ENCODE data around the gene MC2R. TPM values are rescaled to one million over a fixed set of nuclear protein-coding genes. Genes with fewer than 3 reads are reported as not detected.

The MC2R gene
- total RNA-seq, 4 donors from 2014 or later: not detected

- TF ChIP-seq, protein P1, sequence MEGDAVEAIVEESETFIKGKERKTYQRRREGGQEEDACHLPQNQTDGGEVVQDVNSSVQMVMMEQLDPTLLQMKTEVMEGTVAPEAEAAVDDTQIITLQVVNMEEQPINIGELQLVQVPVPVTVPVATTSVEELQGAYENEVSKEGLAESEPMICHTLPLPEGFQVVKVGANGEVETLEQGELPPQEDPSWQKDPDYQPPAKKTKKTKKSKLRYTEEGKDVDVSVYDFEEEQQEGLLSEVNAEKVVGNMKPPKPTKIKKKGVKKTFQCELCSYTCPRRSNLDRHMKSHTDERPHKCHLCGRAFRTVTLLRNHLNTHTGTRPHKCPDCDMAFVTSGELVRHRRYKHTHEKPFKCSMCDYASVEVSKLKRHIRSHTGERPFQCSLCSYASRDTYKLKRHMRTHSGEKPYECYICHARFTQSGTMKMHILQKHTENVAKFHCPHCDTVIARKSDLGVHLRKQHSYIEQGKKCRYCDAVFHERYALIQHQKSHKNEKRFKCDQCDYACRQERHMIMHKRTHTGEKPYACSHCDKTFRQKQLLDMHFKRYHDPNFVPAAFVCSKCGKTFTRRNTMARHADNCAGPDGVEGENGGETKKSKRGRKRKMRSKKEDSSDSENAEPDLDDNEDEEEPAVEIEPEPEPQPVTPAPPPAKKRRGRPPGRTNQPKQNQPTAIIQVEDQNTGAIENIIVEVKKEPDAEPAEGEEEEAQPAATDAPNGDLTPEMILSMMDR (IDR thresholded peaks at IDR 0.05): no peak
- no peak for TF ChIP-seq POLR2A (IDR thresholded peaks at IDR 0.05)
- intact Hi-C loops (cut with DNase I; ENCODE audit: low total_unique reads): no loop called here
- no peak overlapping the region for H3K4me3 ChIP-seq
- no peaks in the 10 kb centered on the region for H3K36me3 ChIP-seq
- no peak overlapping the region for H3K27ac ChIP-seq
- no peak for DNase-seq
- H3K27me3 ChIP-seq: no peaks in the 10 kb centered on the region
- no peaks in the 10 kb centered on the region for H3K9me3 ChIP-seq
- no peaks in the 10 kb centered on the region for H3K4me1 ChIP-seq
Observed at GRCh38 chr18:13890761-13891361, 24.5 kb downstream of the MC2R start.

GRCh38 chr18:13889671-13890070 lies 25.7 kb downstream of the MC2R start:
- no peaks in the 10 kb centered on the region for H3K9me3 ChIP-seq
- H3K4me1 ChIP-seq: no peaks in the 10 kb centered on the region
- TF ChIP-seq POLR2A (IDR thresholded peaks at IDR 0.05): no peak
- TF ChIP-seq, protein P1 (IDR thresholded peaks at IDR 0.05): no peak
- no peak overlapping the region for H3K4me3 ChIP-seq
- DNase-seq: no peak
- intact Hi-C loops (cut with DNase I; ENCODE audit: low total_unique reads): no loop called here
- H3K36me3 ChIP-seq: no peaks in the 10 kb centered on the region
- H3K27ac ChIP-seq: no peak overlapping the region
- H3K27me3 ChIP-seq: no peaks in the 10 kb centered on the region

- H3K27me3 ChIP-seq: no peaks in the 10 kb centered on the region
- no peaks in the 10 kb centered on the region for H3K4me1 ChIP-seq
- H3K36me3 ChIP-seq: no peaks in the 10 kb centered on the region
- TF ChIP-seq POLR2A (IDR thresholded peaks at IDR 0.05): no peak
- TF ChIP-seq, protein P1 (IDR thresholded peaks at IDR 0.05): no peak
- H3K4me3 ChIP-seq: no peak overlapping the region
- intact Hi-C loops (cut with DNase I; ENCODE audit: low total_unique reads): no loop called here
- no peaks in the 10 kb centered on the region for H3K9me3 ChIP-seq
- H3K27ac ChIP-seq: no peak overlapping the region
- DNase-seq: no peak
Observed at GRCh38 chr18:13888191-13888716, 27.1 kb downstream of the MC2R start.

DNA sequence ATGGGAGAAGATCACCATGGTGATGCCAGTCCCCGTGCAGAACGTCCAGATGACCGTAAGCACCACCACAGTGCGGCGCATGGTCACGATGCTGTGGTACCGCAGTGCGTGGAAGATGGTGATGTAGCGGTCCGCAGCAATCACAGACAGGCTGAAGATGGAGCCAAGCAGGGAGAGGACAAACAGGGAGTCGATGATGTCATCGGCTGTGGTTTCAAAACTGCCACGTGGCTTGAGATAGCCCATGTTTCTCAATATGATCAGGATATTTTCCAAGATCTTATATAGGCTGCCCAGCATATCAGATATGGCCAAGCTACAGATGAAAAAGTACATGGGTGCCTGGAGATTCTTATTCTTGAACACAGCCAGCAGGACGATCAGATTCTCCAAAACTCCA lies 30.3 kb downstream of the MC2R start:
- H3K9me3 ChIP-seq: no peaks in the 10 kb centered on the region
- no peaks in the 10 kb centered on the region for H3K4me1 ChIP-seq
- no peak overlapping the region for H3K4me3 ChIP-seq
- H3K36me3 ChIP-seq: no peaks in the 10 kb centered on the region
- DNase-seq: no peak
- no peak overlapping the region for H3K27ac ChIP-seq
- H3K27me3 ChIP-seq: no peaks in the 10 kb centered on the region
- intact Hi-C loops (cut with DNase I; ENCODE audit: low total_unique reads): no loop called here
- TF ChIP-seq, protein P1 (IDR thresholded peaks at IDR 0.05): no peak
- TF ChIP-seq POLR2A (IDR thresholded peaks at IDR 0.05): no peak

DNA sequence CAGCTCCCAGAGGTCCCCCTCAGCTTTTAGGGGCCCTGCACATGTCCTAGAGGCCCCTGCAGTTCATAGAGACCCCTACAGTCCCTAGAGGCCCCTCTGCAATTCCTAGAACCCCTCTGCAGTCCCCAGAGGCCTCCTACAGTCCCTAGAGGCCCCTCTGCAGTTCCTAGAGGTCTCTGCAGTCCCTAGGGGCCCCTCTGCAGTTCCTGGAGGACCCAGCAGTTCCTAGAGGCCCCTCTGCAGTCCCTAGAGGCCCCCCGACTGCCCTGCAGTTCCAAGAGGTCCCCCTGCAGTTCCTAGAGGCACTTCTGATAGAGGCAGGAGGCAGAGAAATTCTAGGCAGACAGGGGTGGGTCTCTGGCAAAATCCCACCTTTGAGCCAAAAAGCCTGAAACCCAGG lies 35.4 kb downstream of the MC2R start:
- Histone ChIP-seq H3K9me3 (no peaks in the 10 kb centered on the region), H3K27ac (no peak overlapping the region), H3K4me1 (no peaks in the 10 kb centered on the region), H3K4me3 (no peak overlapping the region), H3K36me3 (no peaks in the 10 kb centered on the region), H3K27me3 (no peaks in the 10 kb centered on the region)
- intact Hi-C loops (cut with DNase I; ENCODE audit: low total_unique reads): no loop called here
- TF ChIP-seq POLR2A (IDR thresholded peaks at IDR 0.05): no peak
- TF ChIP-seq, protein P1 (IDR thresholded peaks at IDR 0.05): no peak
- no peak for DNase-seq

All from uterus (tissue), 4 donors.